BJ (cell line): ENCODE results near the gene APEX1. TPM values are rescaled to one million over a fixed set of nuclear protein-coding genes. Genes with fewer than 3 reads are reported as not detected.
"Not testable (repeated sequence)": the region's sequence is repeated elsewhere in the genome, so short reads cannot be mapped to it uniquely, and the experiment has no call there.

Experiments
- CTCF ChIA-PET: fragments of 350-600 bp; formaldehyde crosslinking; extraction: SDS; loops from one replicate; lab custom pipeline; 2021; ENCODE audit warnings: antibody characterized with exemption, inconsistent platforms; lab: Yijun Ruan, JAX
- POLR2A ChIA-PET: fragments of 300-600 bp; sonication (Branson Sonifier 250); formaldehyde crosslinking; extraction: SDS; loops from one replicate; lab custom pipeline; 2021; ENCODE audit warnings: antibody characterized with exemption; lab: Charles Lee
- DNase-seq: peaks from one replicate; pipeline ENCODE4 v3.0.0-alpha.2; 2011; ENCODE audit warnings: low read depth
- H3K27me3 ChIP-seq: 2 replicates; pipeline ENCODE4 v1.6.0; 2011; ENCODE audit warnings: low read length; ENCODE audit not compliant: control insufficient read depth, insufficient read depth
- H3K36me3 ChIP-seq: 2 replicates; pipeline ENCODE4 v1.5.1; 2011; ENCODE audit warnings: low read length; ENCODE audit not compliant: control insufficient read depth, insufficient read depth
- H3K4me3 ChIP-seq: 2 replicates; pipeline ENCODE4 v1.5.1; 2011; ENCODE audit warnings: low read depth, mild to moderate bottlenecking, control low read depth, low read length
- polyA plus RNA-seq: library from polyadenylated mRNA; depleted of rRNA; stranded (reverse); fragments of >200 nt; gene quantifications from 2 replicates; pipeline ENCODE4 v1.2.3, GENCODE V29; 2011
- TF ChIP-seq, protein P1 (sequence below): IDR thresholded peaks from 2 replicates; pipeline ENCODE4 v1.5.1; 2011; ENCODE audit warnings: low read depth, mild to moderate bottlenecking, control low read depth, inconsistent platforms, low read length, moderate library complexity; ENCODE audit not compliant: insufficient read depth

Gene APEX1
- polyA plus RNA-seq, 1 experiment: 219 TPM

DNA sequence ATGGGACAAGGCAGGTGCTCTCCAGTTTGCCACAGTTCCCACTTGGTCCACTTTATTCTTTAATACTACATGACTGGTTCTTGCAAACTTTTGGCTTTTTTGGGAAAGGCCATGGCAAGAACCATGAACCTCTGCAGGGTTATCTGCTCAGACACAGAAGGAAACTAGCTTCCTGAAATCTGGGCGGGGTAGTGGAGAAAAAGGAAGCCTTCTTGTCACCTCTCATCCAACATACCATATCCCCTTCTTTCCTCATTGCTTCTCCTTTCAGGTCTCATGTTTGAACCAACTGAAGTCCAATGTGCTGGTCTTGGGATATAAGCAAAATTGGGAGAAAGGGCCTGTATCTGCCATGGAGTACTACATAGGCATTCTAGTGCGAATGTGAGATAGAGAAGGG is 13.6 kb upstream of the APEX1 start:
- POLR2A ChIA-PET: no interaction called here
- peaks cover under 1% of the 10 kb centered on the region; the same call in 1 of the 2 replicates for H3K36me3 ChIP-seq
- no peaks in the 10 kb centered on the region for H3K27me3 ChIP-seq
- TF ChIP-seq, protein P1, sequence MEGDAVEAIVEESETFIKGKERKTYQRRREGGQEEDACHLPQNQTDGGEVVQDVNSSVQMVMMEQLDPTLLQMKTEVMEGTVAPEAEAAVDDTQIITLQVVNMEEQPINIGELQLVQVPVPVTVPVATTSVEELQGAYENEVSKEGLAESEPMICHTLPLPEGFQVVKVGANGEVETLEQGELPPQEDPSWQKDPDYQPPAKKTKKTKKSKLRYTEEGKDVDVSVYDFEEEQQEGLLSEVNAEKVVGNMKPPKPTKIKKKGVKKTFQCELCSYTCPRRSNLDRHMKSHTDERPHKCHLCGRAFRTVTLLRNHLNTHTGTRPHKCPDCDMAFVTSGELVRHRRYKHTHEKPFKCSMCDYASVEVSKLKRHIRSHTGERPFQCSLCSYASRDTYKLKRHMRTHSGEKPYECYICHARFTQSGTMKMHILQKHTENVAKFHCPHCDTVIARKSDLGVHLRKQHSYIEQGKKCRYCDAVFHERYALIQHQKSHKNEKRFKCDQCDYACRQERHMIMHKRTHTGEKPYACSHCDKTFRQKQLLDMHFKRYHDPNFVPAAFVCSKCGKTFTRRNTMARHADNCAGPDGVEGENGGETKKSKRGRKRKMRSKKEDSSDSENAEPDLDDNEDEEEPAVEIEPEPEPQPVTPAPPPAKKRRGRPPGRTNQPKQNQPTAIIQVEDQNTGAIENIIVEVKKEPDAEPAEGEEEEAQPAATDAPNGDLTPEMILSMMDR: no peak
- DNase-seq: no peak
- H3K4me3 ChIP-seq: no peak overlapping the region
- CTCF ChIA-PET: interaction anchor here (1.8 kb wide), 1 partner anchor 13 kb away, joined by 4 read pairs; no protein-coding TSS in a partner anchor

DNA sequence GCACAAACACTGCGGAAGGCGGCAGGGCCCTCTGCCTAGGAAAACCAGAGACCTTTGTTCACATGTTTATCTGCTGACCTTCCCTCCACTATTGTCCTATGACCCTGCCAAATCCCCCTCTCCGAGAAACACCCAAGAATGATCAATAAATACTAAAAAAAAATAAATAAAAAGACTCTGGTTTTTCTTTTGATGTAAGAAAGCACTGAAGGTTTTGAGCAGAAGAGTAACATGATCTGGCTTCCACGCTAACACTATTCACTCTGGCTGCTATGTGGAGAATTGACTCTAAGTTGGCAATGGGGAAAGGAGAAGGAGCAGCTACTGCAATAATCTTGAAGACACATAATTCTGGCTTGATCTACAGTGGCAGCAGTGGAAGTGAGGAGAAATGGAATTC is 11.4 kb upstream of the APEX1 start:
- CTCF ChIA-PET: interaction anchor here (1.2 kb wide), 1 partner anchor 28 kb away, joined by 3 read pairs; no protein-coding TSS in a partner anchor
- H3K27me3 ChIP-seq, DNase-seq, POLR2A ChIA-PET, H3K4me3 ChIP-seq: not testable (repeated sequence)
- peaks cover 14% of the 10 kb centered on the region for H3K36me3 ChIP-seq

DNA sequence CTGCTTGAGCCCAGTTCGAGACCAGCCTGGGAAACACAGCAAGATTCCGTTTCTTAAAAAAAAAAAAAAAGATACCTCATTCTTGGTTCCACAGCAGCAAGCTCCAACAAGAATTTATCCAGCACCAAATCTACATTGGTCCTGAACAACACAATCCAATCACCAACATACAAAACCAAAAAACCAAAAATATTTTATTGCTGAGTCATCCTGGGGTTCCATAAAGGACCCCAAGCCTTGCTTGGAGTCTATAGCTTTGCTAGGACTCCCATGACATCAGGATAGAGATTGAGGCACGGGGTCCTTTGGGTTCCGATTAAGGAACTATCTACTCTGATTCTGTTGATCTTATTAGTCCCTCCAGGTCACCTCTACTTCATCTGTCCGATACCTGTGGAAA is 8.1 kb upstream of the APEX1 start:
- POLR2A ChIA-PET: no interaction called here
- TF ChIP-seq, protein P1: no peak
- peaks cover 21% of the 10 kb centered on the region for H3K36me3 ChIP-seq
- no peak for DNase-seq
- H3K4me3 ChIP-seq: no peak overlapping the region
- CTCF ChIA-PET: interaction anchor here (1.4 kb wide), 1 partner anchor 31 kb away, joined by 3 read pairs; no protein-coding TSS in a partner anchor
- no peaks in the 10 kb centered on the region for H3K27me3 ChIP-seq

DNA sequence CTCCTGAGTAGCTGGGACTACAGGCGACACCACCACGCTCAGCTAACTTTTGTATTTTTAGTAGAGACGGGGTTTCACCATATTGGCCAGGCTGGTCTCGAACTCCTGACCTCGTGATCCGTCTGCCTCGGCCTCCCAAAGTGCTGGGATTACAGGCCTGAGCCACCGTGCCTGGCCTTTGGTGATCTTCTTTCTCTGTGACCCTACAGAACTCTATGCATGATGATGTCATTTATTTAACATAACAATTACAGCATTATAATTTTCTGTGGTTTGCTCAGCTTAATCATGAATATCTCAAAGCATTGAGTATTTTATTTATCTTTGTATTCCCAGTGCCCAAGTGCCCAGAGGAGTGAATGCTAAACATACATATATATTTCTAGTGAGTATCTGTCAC is 2.2 kb upstream of the APEX1 start:
- peaks cover 18% of the 10 kb centered on the region for H3K36me3 ChIP-seq
- H3K4me3 ChIP-seq, DNase-seq, POLR2A ChIA-PET, H3K27me3 ChIP-seq, CTCF ChIA-PET: not testable (repeated sequence)

DNA sequence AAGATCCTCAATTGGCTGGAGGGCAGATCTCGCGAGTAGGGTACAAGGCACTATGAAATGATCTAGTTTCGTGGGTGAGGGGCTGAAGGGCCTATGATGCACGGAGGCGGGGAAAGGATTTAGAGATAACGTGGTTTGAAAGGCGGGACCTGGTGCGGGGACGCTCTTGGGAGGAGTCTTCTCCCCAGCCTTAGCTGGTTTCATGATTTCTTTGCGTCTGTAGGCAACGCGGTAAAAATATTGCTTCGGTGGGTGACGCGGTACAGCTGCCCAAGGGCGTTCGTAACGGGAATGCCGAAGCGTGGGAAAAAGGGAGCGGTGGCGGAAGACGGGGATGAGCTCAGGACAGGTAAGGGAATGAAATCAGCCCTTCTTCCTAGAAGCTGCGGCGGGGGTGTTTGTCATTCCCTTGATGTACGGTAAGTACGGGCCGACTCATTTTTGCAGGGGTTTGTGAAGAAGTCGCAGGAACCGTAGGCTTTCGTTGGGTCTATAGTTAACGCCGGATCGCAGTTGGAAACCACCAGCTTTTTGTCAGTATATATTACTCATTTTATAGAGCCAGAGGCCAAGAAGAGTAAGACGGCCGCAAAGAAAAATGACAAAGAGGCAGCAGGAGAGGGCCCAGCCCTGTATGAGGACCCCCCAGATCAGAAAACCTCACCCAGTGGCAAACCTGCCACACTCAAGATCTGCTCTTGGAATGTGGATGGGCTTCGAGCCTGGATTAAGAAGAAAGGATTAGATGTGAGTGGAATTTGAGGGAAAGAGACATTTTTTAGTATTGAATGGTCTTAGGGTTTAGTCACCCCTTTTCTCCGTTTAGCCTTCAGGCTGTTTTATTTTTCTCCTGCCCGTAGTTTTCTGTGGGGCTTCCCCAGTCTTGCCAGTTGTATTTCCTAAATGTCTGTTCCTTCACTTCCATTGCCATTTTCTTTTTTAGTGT is 602 bp downstream of the APEX1 start:
- ChIA-PET POLR2A (no interaction called here), CTCF (interaction anchor here (0.7 to 1.6 kb wide), 3 partner anchors 11 to 227 kb away, joined by 3 to 16 read pairs (median 3); partner anchors contain the start of gene TEP1)
- TF ChIP-seq, protein P1: no peak
- peaks cover 22% of the 10 kb centered on the region for H3K36me3 ChIP-seq
- H3K27me3 ChIP-seq: no peaks in the 10 kb centered on the region
- peak overlapping the region; percentile 65 for H3K4me3 ChIP-seq
- no peak for DNase-seq

DNA sequence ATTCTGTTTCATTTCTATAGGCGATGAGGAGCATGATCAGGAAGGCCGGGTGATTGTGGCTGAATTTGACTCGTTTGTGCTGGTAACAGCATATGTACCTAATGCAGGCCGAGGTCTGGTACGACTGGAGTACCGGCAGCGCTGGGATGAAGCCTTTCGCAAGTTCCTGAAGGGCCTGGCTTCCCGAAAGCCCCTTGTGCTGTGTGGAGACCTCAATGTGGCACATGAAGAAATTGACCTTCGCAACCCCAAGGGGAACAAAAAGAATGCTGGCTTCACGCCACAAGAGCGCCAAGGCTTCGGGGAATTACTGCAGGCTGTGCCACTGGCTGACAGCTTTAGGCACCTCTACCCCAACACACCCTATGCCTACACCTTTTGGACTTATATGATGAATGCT is 1.9 kb downstream of the APEX1 start:
- POLR2A ChIA-PET: no interaction called here
- H3K36me3 ChIP-seq: peaks cover 22% of the 10 kb centered on the region
- no peak for DNase-seq
- no peaks in the 10 kb centered on the region for H3K27me3 ChIP-seq
- TF ChIP-seq, protein P1: no peak
- CTCF ChIA-PET: no interaction called here
- H3K4me3 ChIP-seq: no peak overlapping the region
